ENCODE data around the gene ERVK3-1.

ERVK3-1 gene

DNA sequence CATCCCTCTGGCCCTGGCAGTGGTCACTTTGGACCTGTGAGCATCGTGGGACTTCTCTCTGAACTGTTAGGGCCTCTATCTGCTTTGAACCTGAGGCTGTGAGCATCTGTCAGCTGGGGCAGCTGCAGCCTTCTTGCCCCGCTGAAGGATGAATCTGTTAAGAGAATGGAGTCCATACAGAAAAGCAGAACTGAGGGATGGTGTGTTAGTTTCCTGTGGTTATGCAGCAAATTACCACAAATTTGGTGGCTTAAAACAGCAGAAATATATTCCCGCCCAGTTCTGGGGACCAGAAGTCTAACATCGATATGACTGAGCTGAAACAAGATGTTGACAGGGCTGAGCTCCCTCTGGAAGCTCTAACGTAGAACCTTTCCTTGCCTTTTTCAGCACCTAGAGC lies 59.0 kb downstream of the ERVK3-1 start:
- DNase-seq = no peak

All from activated CD4-positive, CD25-positive, alpha-beta regulatory T cell treated with anti-CD3 and anti-CD28 coated beads, Interleukin-2, amount 50 U/mL, for 72 hours (primary cell).